Liver (tissue), 9 donors: Measurements from ENCODE around the gene CAPN10. TPM values are rescaled to one million over a fixed set of nuclear protein-coding genes. Genes with fewer than 3 reads are reported as not detected.

Source experiments
- DNase-seq: peaks from one replicate; pipeline ENCODE4 v3.0.0-alpha.2; 2017; ENCODE audit warnings: low spot score
- H3K27ac ChIP-seq, 2 donors: one replicate each; pipeline ENCODE4 v1.7.0; 2013; ENCODE audit warnings: inconsistent platforms in 2 of 2, low read length in 2 of 2, control low read depth in 1 of 2, low read depth in 1 of 2, mild to moderate bottlenecking in 1 of 2
- H3K27me3 ChIP-seq, 4 donors: one replicate each; pipeline versions ENCODE4 v1.6.1 to v1.7.0; 2013; ENCODE audit warnings: low read length in 3 of 4, inconsistent platforms in 1 of 4, mild to moderate bottlenecking in 1 of 4, moderate library complexity in 1 of 4; ENCODE audit not compliant: control insufficient read depth in 4 of 4, insufficient read depth in 4 of 4
- H3K36me3 ChIP-seq, 4 donors: one replicate each; pipeline versions ENCODE4 v1.6.1 to v1.7.0; 2013; ENCODE audit warnings: low read length in 3 of 4, mild to moderate bottlenecking in 3 of 4, low read depth in 1 of 4, moderate library complexity in 1 of 4; ENCODE audit not compliant: control insufficient read depth in 4 of 4, insufficient read depth in 3 of 4
- H3K4me1 ChIP-seq, 4 donors: one replicate each; pipeline versions ENCODE4 v1.6.1 to v1.7.0; 2013; ENCODE audit warnings: low read length in 3 of 4, mild to moderate bottlenecking in 3 of 4, moderate library complexity in 1 of 4; ENCODE audit not compliant: control insufficient read depth in 4 of 4, insufficient read depth in 4 of 4
- H3K4me3 ChIP-seq, 3 donors: one replicate each; pipeline versions ENCODE4 v1.6.1 to v1.7.0; 2013; ENCODE audit warnings: low read length in 3 of 3, control low read depth in 1 of 3, low read depth in 1 of 3, mild to moderate bottlenecking in 1 of 3
- H3K9ac ChIP-seq, 2 donors: one replicate each; pipeline ENCODE4 v1.7.0; 2013; ENCODE audit warnings: low read length in 2 of 2, mild to moderate bottlenecking in 2 of 2, moderate library complexity in 2 of 2, control low read depth in 1 of 2, low read depth in 1 of 2
- H3K9me3 ChIP-seq, 4 donors: one replicate each; pipeline versions ENCODE4 v1.6.1 to v1.7.0; 2013; ENCODE audit warnings: low read length in 3 of 4; ENCODE audit not compliant: control insufficient read depth in 4 of 4
- EGR1 ChIP-seq, 2 donors: IDR thresholded peaks; 2 replicates each; pipeline ENCODE4 v1.6.1; 2016 to 2018; ENCODE audit warnings: antibody characterized with exemption in 2 of 2, low read depth in 2 of 2
- FOXA1 ChIP-seq: IDR thresholded peaks from 2 replicates; pipeline ENCODE4 v1.6.1; 2016; ENCODE audit warnings: antibody characterized with exemption
- GABPA ChIP-seq, 2 donors: IDR thresholded peaks in 1 of 2; conservative IDR thresholded peaks in 1 of 2; 2 replicates each; pipeline ENCODE4 v1.6.1; 2016; ENCODE audit warnings: antibody characterized with exemption in 2 of 2, mild to moderate bottlenecking in 1 of 2, moderate library complexity in 1 of 2
- HNF4A ChIP-seq, 2 donors: conservative IDR thresholded peaks; 2 replicates each; pipeline ENCODE4 v1.6.1; 2016; ENCODE audit warnings: antibody characterized with exemption in 2 of 2, mild to moderate bottlenecking in 2 of 2
- HNF4G ChIP-seq: IDR thresholded peaks from 2 replicates; pipeline ENCODE4 v1.6.1; 2016; ENCODE audit warnings: antibody characterized with exemption
- JUND ChIP-seq, 2 donors: IDR thresholded peaks; 2 replicates each; pipeline ENCODE4 v1.6.1; 2016; ENCODE audit warnings: antibody characterized with exemption in 2 of 2
- MAX ChIP-seq: IDR thresholded peaks from 2 replicates; pipeline ENCODE4 v1.6.1; 2016; ENCODE audit warnings: antibody characterized with exemption
- REST ChIP-seq: IDR thresholded peaks from 2 replicates; pipeline ENCODE4 v1.6.1; 2016; ENCODE audit warnings: antibody characterized with exemption, mild to moderate bottlenecking
- RXRA ChIP-seq, 2 donors: IDR thresholded peaks; 2 replicates each; pipeline ENCODE4 v1.6.1; 2017 to 2018; ENCODE audit warnings: antibody characterized with exemption in 2 of 2, mild to moderate bottlenecking in 1 of 2
- YY1 ChIP-seq: IDR thresholded peaks from 2 replicates; pipeline ENCODE4 v1.6.1; 2016; ENCODE audit warnings: antibody characterized with exemption, mild to moderate bottlenecking
- ZBTB33 ChIP-seq: IDR thresholded peaks from 2 replicates; pipeline ENCODE4 v1.6.1; 2016; ENCODE audit warnings: antibody characterized with exemption
- WGBS: extraction: QIAGEN DNeasy Blood & Tissue Kit; methylation state at CpG from one replicate; pipeline ENCODE4 v1.1.7; 2013; 5-methylcytosine and 5-hydroxymethylcytosine counted together
- polyA plus RNA-seq, 2 donors: library from polyadenylated mRNA; stranded (reverse) in 1 of 2; unstranded in 1 of 2; fragments of 200-250 nt in 1 of 2; fragments of >200 nt in 1 of 2; fragmentation: Nextera tagmentation in 1 of 2; extraction: Ambion mirVana in 1 of 2; gene quantifications; one replicate each; pipeline versions ENCODE4 v1.2.1 to v1.2.3, GENCODE V29; 2013 to 2015
- total RNA-seq, 2 donors: library from RNA; depleted of rRNA; stranded (reverse); fragments of >200 nt; gene quantifications; one replicate each; pipeline ENCODE4 v1.2.3, GENCODE V29; 2014
- donor health status: healthy.
- donor health status: healthy.
- donor health status: healthy.
- donor health status: healthy.
- donor health status: healthy.

The CAPN10 gene
- total and polyA plus RNA-seq, 4 donors = 4.8 to 11.3 (median 6.5) TPM

- Histone ChIP-seq H3K27ac (no peak overlapping the region), H3K4me3 (no peak overlapping the region), H3K36me3 (peaks cover 0 to 19% (median 4%) of the 10 kb centered on the region in 4 donors), H3K9me3 (no peaks in the 10 kb centered on the region), H3K9ac (no peak overlapping the region), H3K4me1 (peaks cover 22 to 38% (median 33%) of the 10 kb centered on the region in 4 donors), H3K27me3 (no peaks in the 10 kb centered on the region)
- 92% methylated on average over 11 of the region's 11 CpGs for WGBS
- no peak for DNase-seq
- no peak for TF ChIP-seq YY1
- no peak for TF ChIP-seq RXRA (IDR thresholded peaks at IDR 0.05)
- TF ChIP-seq MAX = no peak
- no peak for TF ChIP-seq HNF4G
- no peak for TF ChIP-seq REST
- no peak for TF ChIP-seq GABPA (IDR thresholded peaks at IDR 0.05 in 1 of 2, conservative IDR thresholded peaks at IDR 0.05 in 1 of 2)
These were observed 15.8 kb upstream of the CAPN10 start for GRCh38 chr2:240570531-240571313.

GRCh38 chr2:240571314-240571973 lies 15.1 kb upstream of the CAPN10 start:
- DNase-seq = no peak

GRCh38 chr2:240572141-240573031 lies 14.1 kb upstream of the CAPN10 start:
- DNase-seq = no peak
- H3K4me1 ChIP-seq = peaks cover 13 to 23% (median 19%) of the 10 kb centered on the region in 4 donors

More at GRCh38 chr2:240571314-240571973, 15.1 kb upstream of the CAPN10 start:
- H3K27ac ChIP-seq = no peak overlapping the region
- peaks cover 18 to 33% (median 28%) of the 10 kb centered on the region in 4 donors for H3K4me1 ChIP-seq
- H3K27me3 ChIP-seq = no peaks in the 10 kb centered on the region
- no peak overlapping the region for H3K9ac ChIP-seq
- no peak for TF ChIP-seq HNF4A (conservative IDR thresholded peaks at IDR 0.05)
- no peak overlapping the region for H3K4me3 ChIP-seq
- no peaks in the 10 kb centered on the region for H3K9me3 ChIP-seq
- 95% methylated on average over 18 of the region's 18 CpGs for WGBS
- peaks cover 0 to 26% (median 5%) of the 10 kb centered on the region in 4 donors for H3K36me3 ChIP-seq

More at GRCh38 chr2:240572141-240573031, 14.1 kb upstream of the CAPN10 start:
- no peak overlapping the region for H3K9ac ChIP-seq
- H3K27me3 ChIP-seq = no peaks in the 10 kb centered on the region
- no peak overlapping the region for H3K27ac ChIP-seq
- H3K9me3 ChIP-seq = no peaks in the 10 kb centered on the region
- H3K36me3 ChIP-seq = peaks cover 0 to 34% (median 7%) of the 10 kb centered on the region in 4 donors
- 93% methylated on average over 30 of the region's 30 CpGs for WGBS
- TF ChIP-seq ZBTB33 = no peak
- no peak for TF ChIP-seq REST
- no peak for TF ChIP-seq JUND (IDR thresholded peaks at IDR 0.05)
- no peak for TF ChIP-seq EGR1 (IDR thresholded peaks at IDR 0.05; ENCODE audit: low read depth in 2 of 2)
- TF ChIP-seq GABPA (IDR thresholded peaks at IDR 0.05 in 1 of 2, conservative IDR thresholded peaks at IDR 0.05 in 1 of 2) = no peak
- no peak for TF ChIP-seq RXRA (IDR thresholded peaks at IDR 0.05)
- TF ChIP-seq FOXA1 = no peak
- no peak overlapping the region for H3K4me3 ChIP-seq
